Activated CD4-positive, alpha-beta T cell treated with anti-CD3 and anti-CD28 coated beads, Interleukin-2, Interleukin-4, amounts not matched to agents 100 ng/mL and 50 ng/mL, durations not matched to agents 16 hours and 8 hours (primary cell): Measurements from ENCODE around the gene CXCR4.
"Not testable (repeated sequence)": the region's sequence is repeated elsewhere in the genome, so short reads cannot be mapped to it uniquely, and the experiment has no call there.

Experiments
- DNase-seq: peaks from one replicate; pipeline ENCODE4 v3.0.0-alpha.2; 2020; ENCODE audit warnings: low spot score

CXCR4 gene

GRCh38 chr2:136077107-136077506 is 40.8 kb downstream of the CXCR4 start:
- no peak for DNase-seq

GRCh38 chr2:136075476-136075875 is 42.5 kb downstream of the CXCR4 start:
- no peak for DNase-seq

- DNase-seq, result no peak
Measured at GRCh38 chr2:136072621-136073020, 45.3 kb downstream of the CXCR4 start.

GRCh38 chr2:136071887-136072286 is 46.1 kb downstream of the CXCR4 start:
- DNase-seq, result not testable (repeated sequence)

GRCh38 chr2:136070913-136071312 is 47.0 kb downstream of the CXCR4 start:
- no peak for DNase-seq

- DNase-seq, result no peak
Measured at GRCh38 chr2:136069773-136070172, 48.2 kb downstream of the CXCR4 start.

GRCh38 chr2:136068581-136069227 is 49.2 kb downstream of the CXCR4 start:
- peak; percentile 19 for DNase-seq

- no peak for DNase-seq
Measured at GRCh38 chr2:136067897-136068580, 49.9 kb downstream of the CXCR4 start.

GRCh38 chr2:136067459-136067858 is 50.5 kb downstream of the CXCR4 start:
- no peak for DNase-seq

GRCh38 chr2:136065907-136066306 is 52.0 kb downstream of the CXCR4 start:
- no peak for DNase-seq

- DNase-seq, result no peak
Measured at GRCh38 chr2:136065384-136065783, 52.6 kb downstream of the CXCR4 start.
